ENCODE data around the gene CLUH. TPM values are rescaled to one million over a fixed set of nuclear protein-coding genes. Genes with fewer than 3 reads are reported as not detected.

The CLUH gene
- total RNA-seq, 2 donors from 2014 or later: 55.5 to 61.8 TPM

GRCh38 chr17:2751491-2751890, 39.9 kb upstream of the CLUH start:
- no peaks in the 10 kb centered on the region for H3K36me3 Mint-ChIP-seq (ENCODE audit: low read depth)
- H3K27ac Mint-ChIP-seq: no peak overlapping the region
- H3K27ac ChIP-seq (ENCODE audit: low read depth, low read length): no peak overlapping the region
- no peaks in the 10 kb centered on the region for H3K9me3 Mint-ChIP-seq
- no peaks in the 10 kb centered on the region for H3K4me1 Mint-ChIP-seq
- no peaks in the 10 kb centered on the region for H3K4me1 ChIP-seq (ENCODE audit: control insufficient read depth, insufficient read depth, low read length)
- no peak overlapping the region for H3K4me3 Mint-ChIP-seq
- no peak overlapping the region for H3K4me3 ChIP-seq (ENCODE audit: low read length)
- peaks cover 38% of the 10 kb centered on the region for H3K27me3 ChIP-seq (ENCODE audit: control insufficient read depth, insufficient read depth, low read length, poor library complexity, severe bottlenecking)
- H3K9me3 ChIP-seq (ENCODE audit: control insufficient read depth, low read length): no peaks in the 10 kb centered on the region
- TF ChIP-seq, protein P1, sequence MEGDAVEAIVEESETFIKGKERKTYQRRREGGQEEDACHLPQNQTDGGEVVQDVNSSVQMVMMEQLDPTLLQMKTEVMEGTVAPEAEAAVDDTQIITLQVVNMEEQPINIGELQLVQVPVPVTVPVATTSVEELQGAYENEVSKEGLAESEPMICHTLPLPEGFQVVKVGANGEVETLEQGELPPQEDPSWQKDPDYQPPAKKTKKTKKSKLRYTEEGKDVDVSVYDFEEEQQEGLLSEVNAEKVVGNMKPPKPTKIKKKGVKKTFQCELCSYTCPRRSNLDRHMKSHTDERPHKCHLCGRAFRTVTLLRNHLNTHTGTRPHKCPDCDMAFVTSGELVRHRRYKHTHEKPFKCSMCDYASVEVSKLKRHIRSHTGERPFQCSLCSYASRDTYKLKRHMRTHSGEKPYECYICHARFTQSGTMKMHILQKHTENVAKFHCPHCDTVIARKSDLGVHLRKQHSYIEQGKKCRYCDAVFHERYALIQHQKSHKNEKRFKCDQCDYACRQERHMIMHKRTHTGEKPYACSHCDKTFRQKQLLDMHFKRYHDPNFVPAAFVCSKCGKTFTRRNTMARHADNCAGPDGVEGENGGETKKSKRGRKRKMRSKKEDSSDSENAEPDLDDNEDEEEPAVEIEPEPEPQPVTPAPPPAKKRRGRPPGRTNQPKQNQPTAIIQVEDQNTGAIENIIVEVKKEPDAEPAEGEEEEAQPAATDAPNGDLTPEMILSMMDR (conservative IDR thresholded peaks at IDR 0.05): peak; percentile 26
- no peaks in the 10 kb centered on the region for H3K36me3 ChIP-seq (ENCODE audit: control insufficient read depth, insufficient read depth, low read length)
- peaks cover 43% of the 10 kb centered on the region for H3K27me3 Mint-ChIP-seq (ENCODE audit: insufficient read depth)
- DNase-seq: peak; percentile 74
- H3K9ac ChIP-seq (ENCODE audit: extremely low read depth, low read length, poor library complexity, severe bottlenecking): no peak overlapping the region
- WGBS, 2 experiments (ENCODE audit: insufficient coverage in 1 of 2, insufficient read length in 1 of 2): 56 to 68% methylated on average over 1 to 2 of the region's 2 CpGs

DNA sequence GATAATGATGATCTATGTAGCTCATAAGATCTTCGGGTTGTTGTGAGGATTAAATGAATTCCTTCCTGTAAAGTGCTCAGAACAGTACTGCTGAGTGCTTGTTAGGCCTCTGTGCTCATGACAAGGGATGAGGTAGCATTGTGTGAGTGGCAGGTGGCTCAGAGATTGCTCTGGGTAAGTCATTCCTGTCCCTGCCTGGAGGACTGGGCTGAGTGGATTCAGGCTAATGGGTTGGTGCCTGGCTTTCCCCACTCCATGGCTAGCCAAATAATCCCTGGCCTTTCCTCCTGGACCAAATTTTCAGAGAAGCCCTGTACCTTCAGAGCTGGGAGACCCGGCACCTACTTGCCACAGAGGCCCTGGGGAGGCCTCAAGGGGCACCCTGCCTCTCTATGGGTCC, 39.2 kb upstream of the CLUH start:
- H3K27ac ChIP-seq (ENCODE audit: low read depth, low read length): no peak overlapping the region
- no peaks in the 10 kb centered on the region for H3K4me1 ChIP-seq (ENCODE audit: control insufficient read depth, insufficient read depth, low read length)
- Mint-ChIP-seq H3K27me3 (ENCODE audit: insufficient read depth) (peaks cover 40% of the 10 kb centered on the region), H3K4me3 (no peak overlapping the region), H3K27ac (no peak overlapping the region), H3K9me3 (no peaks in the 10 kb centered on the region), H3K36me3 (ENCODE audit: low read depth) (no peaks in the 10 kb centered on the region), H3K4me1 (no peaks in the 10 kb centered on the region)
- peaks cover 31% of the 10 kb centered on the region for H3K27me3 ChIP-seq (ENCODE audit: control insufficient read depth, insufficient read depth, low read length, poor library complexity, severe bottlenecking)
- no peaks in the 10 kb centered on the region for H3K9me3 ChIP-seq (ENCODE audit: control insufficient read depth, low read length)
- TF ChIP-seq, protein P1 (conservative IDR thresholded peaks at IDR 0.05): no peak
- H3K36me3 ChIP-seq (ENCODE audit: control insufficient read depth, insufficient read depth, low read length): no peaks in the 10 kb centered on the region
- no peak overlapping the region for H3K9ac ChIP-seq (ENCODE audit: extremely low read depth, low read length, poor library complexity, severe bottlenecking)
- no peak overlapping the region for H3K4me3 ChIP-seq (ENCODE audit: low read length)
- WGBS, 2 experiments (ENCODE audit: insufficient coverage in 1 of 2, insufficient read length in 1 of 2): 91 to 95% methylated on average over 2 of the region's 2 CpGs
- no peak for DNase-seq

DNA sequence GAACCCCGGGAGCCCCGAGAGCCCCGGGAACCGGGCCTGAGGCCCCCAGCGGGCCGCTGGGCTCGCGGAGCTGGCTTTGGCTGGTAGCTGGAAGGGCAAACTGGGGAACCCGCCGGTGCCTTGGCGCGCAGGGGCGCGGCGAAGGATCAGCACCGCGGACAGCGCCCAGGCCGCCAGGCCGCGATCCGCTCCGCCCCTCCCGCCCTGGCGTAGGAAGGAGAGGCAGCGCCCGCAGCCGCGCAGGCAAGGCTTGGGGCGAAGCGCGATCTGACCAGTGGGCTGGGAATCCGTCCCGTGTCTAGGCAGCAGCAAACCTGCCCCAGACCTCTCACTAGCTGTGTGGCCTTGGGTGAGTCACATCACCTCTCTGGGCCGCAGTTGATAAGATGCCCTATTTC, 38.2 kb upstream of the CLUH start:
- no peak overlapping the region for H3K9ac ChIP-seq (ENCODE audit: extremely low read depth, low read length, poor library complexity, severe bottlenecking)
- Mint-ChIP-seq H3K4me3 (no peak overlapping the region), H3K36me3 (ENCODE audit: low read depth) (no peaks in the 10 kb centered on the region), H3K4me1 (no peaks in the 10 kb centered on the region), H3K9me3 (no peaks in the 10 kb centered on the region), H3K27ac (no peak overlapping the region), H3K27me3 (ENCODE audit: insufficient read depth) (peaks cover 38% of the 10 kb centered on the region)
- DNase-seq: peak; percentile 98
- TF ChIP-seq, protein P1 (conservative IDR thresholded peaks at IDR 0.05): no peak
- H3K4me3 ChIP-seq (ENCODE audit: low read length): no peak overlapping the region
- no peaks in the 10 kb centered on the region for H3K36me3 ChIP-seq (ENCODE audit: control insufficient read depth, insufficient read depth, low read length)
- H3K9me3 ChIP-seq (ENCODE audit: control insufficient read depth, low read length): no peaks in the 10 kb centered on the region
- H3K4me1 ChIP-seq (ENCODE audit: control insufficient read depth, insufficient read depth, low read length): no peaks in the 10 kb centered on the region
- no peak overlapping the region for H3K27ac ChIP-seq (ENCODE audit: low read depth, low read length)
- WGBS, 2 experiments (ENCODE audit: insufficient coverage in 1 of 2, insufficient read length in 1 of 2): 0 to 1% methylated on average over 14 to 34 of the region's 35 CpGs
- peaks cover 28% of the 10 kb centered on the region for H3K27me3 ChIP-seq (ENCODE audit: control insufficient read depth, insufficient read depth, low read length, poor library complexity, severe bottlenecking)

All from endodermal cell (in vitro differentiated cells).